ENCODE measurements around the gene UBA52.
"Not testable (repeated sequence)": the region's sequence is repeated elsewhere in the genome, so short reads cannot be mapped to it uniquely, and the experiment has no call there.

Gene UBA52

GRCh38 chr19:18594096-18594823, 22.6 kb downstream of the UBA52 start:
- Mint-ChIP-seq H3K36me3 (ENCODE audit: low read depth) (peaks cover 28% of the 10 kb centered on the region), H3K27ac (peak overlapping the region; percentile 68), H3K9me3 (no peaks in the 10 kb centered on the region), H3K4me1 (ENCODE audit: low read depth) (peaks cover 30% of the 10 kb centered on the region), H3K27me3 (peaks cover under 1% of the 10 kb centered on the region), H3K4me3 (peak overlapping the region; percentile 62)
- DNase-seq, result peak; percentile 87

GRCh38 chr19:18594824-18595373, 23.2 kb downstream of the UBA52 start:
- H3K27me3 Mint-ChIP-seq, result peaks cover 6% of the 10 kb centered on the region
- H3K9me3 Mint-ChIP-seq, result no peaks in the 10 kb centered on the region
- H3K27ac Mint-ChIP-seq, result peak overlapping the region; percentile 68
- no peak for DNase-seq
- H3K36me3 Mint-ChIP-seq (ENCODE audit: low read depth), result peaks cover 24% of the 10 kb centered on the region
- peak overlapping the region; percentile 62 for H3K4me3 Mint-ChIP-seq
- peaks cover 26% of the 10 kb centered on the region for H3K4me1 Mint-ChIP-seq (ENCODE audit: low read depth)

DNA sequence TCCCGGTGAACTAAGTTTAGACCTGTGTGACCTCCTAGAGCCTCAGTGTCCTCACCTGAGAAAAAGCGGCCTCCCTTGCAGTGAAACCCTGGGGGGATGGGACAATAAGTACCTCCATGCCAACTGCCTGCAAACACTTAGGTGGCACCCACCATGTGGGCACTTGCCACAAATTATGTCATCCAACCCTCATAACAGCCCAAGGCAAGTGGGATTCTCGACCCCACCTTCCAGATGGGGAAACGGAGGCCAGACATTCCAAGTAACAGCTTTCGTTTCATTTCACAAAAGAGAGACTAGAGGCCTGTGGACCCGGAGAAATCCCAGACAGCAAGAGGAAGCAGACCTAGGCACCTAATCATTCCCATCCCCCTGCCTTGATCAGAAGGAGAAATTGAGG, 23.8 kb downstream of the UBA52 start:
- Mint-ChIP-seq H3K27ac (no peak overlapping the region), H3K36me3 (ENCODE audit: low read depth) (peaks cover 21% of the 10 kb centered on the region), H3K4me3 (peak overlapping the region; percentile 10), H3K4me1 (ENCODE audit: low read depth) (peaks cover 23% of the 10 kb centered on the region), H3K27me3 (peaks cover 8% of the 10 kb centered on the region), H3K9me3 (no peaks in the 10 kb centered on the region)
- no peak for DNase-seq

DNA sequence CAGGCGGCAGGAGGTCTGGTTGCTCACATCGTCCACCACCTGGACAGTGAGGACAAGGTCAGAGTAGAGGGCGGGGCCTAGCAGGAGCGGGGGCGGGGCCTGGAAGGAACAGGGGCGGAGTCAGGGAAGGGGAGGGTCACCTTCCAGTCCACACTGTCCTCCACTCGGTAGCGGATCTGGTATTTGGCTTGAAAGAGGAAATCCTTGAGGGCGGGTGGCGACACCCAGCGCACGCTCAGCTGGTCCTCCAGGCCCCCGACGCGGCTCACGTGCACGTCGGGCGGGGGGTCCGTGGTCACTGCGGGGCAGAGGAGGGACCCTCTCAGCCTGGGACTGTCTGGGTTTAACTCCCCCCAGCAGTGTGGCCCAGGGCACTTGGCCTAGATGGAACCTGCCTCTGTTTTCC, 25.1 kb downstream of the UBA52 start:
- peaks cover 16% of the 10 kb centered on the region for H3K4me1 Mint-ChIP-seq (ENCODE audit: low read depth)
- peak; percentile 40 for DNase-seq
- H3K27ac Mint-ChIP-seq, result no peak overlapping the region
- H3K4me3 Mint-ChIP-seq, result no peak overlapping the region
- H3K27me3 Mint-ChIP-seq, result peaks cover 17% of the 10 kb centered on the region
- H3K9me3 Mint-ChIP-seq, result no peaks in the 10 kb centered on the region
- peaks cover 10% of the 10 kb centered on the region for H3K36me3 Mint-ChIP-seq (ENCODE audit: low read depth)

- no peak for DNase-seq
- Mint-ChIP-seq H3K4me3 (no peak overlapping the region), H3K36me3 (ENCODE audit: low read depth) (peaks cover under 1% of the 10 kb centered on the region), H3K27me3 (peaks cover 28% of the 10 kb centered on the region), H3K9me3 (no peaks in the 10 kb centered on the region), H3K4me1 (ENCODE audit: low read depth) (peaks cover 14% of the 10 kb centered on the region), H3K27ac (no peak overlapping the region)
These were observed 26.4 kb downstream of the UBA52 start for GRCh38 chr19:18597809-18598660.

DNA sequence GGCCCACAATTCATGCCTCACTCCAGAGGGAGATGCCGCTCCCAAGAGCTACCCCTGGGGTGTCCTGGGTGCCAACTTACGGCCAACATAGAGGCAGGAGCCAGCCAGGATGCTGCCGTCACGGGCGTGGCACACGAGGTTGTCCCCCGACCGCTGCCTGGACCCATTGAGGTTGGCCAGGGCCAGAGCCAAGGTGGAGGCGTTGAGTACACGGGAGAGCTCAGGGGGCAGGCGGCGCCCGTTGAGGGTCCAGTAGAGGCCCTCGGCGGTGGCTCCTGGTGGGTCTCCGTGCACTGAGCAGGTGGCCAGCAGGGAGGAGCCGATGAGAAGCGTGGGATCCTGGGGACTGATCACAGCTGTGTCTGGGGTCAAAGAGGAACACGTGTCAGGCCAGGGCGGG, 27.8 kb downstream of the UBA52 start:
- Mint-ChIP-seq H3K4me1 (ENCODE audit: low read depth) (peaks cover 9% of the 10 kb centered on the region), H3K4me3 (no peak overlapping the region), H3K9me3 (no peaks in the 10 kb centered on the region), H3K36me3 (ENCODE audit: low read depth) (no peaks in the 10 kb centered on the region), H3K27me3 (peaks cover 38% of the 10 kb centered on the region), H3K27ac (no peak overlapping the region)
- no peak for DNase-seq

- not testable (repeated sequence) for H3K9me3 Mint-ChIP-seq; H3K4me3 Mint-ChIP-seq; H3K27ac Mint-ChIP-seq; DNase-seq; H3K36me3 Mint-ChIP-seq (ENCODE audit: low read depth); H3K4me1 Mint-ChIP-seq (ENCODE audit: low read depth)
- peaks cover 51% of the 10 kb centered on the region for H3K27me3 Mint-ChIP-seq
These were observed 29.2 kb downstream of the UBA52 start for GRCh38 chr19:18600692-18601397.

DNA sequence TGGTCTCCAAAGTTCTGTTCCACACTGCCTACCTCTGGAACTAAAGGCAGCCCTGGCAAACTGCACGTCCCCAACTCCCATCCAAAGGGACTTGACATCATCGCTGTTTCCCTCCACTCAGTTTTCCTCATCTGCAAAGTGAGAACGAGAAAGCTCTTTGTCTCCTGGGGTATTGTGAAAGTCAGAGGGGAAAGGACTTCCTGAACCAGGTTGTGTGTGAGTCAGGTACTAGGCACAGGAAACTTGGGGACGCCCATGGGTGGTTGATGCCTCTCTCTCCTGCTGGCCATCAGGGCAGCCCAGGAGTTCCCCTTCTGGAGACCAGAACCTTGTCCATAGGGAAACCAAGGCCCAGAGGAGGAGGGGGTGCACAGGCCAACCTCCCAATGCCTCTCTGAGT, 30.2 kb downstream of the UBA52 start:
- no peak overlapping the region for H3K27ac Mint-ChIP-seq
- DNase-seq, result no peak
- H3K27me3 Mint-ChIP-seq, result peaks cover 52% of the 10 kb centered on the region
- no peaks in the 10 kb centered on the region for H3K36me3 Mint-ChIP-seq (ENCODE audit: low read depth)
- no peak overlapping the region for H3K4me3 Mint-ChIP-seq
- no peaks in the 10 kb centered on the region for H3K9me3 Mint-ChIP-seq
- peaks cover 4% of the 10 kb centered on the region for H3K4me1 Mint-ChIP-seq (ENCODE audit: low read depth)

- peaks cover 10% of the 10 kb centered on the region for H3K4me1 Mint-ChIP-seq (ENCODE audit: low read depth)
- H3K4me3 Mint-ChIP-seq, result no peak overlapping the region
- no peak overlapping the region for H3K27ac Mint-ChIP-seq
- no peak for DNase-seq
- no peaks in the 10 kb centered on the region for H3K9me3 Mint-ChIP-seq
- peaks cover 67% of the 10 kb centered on the region for H3K27me3 Mint-ChIP-seq
- H3K36me3 Mint-ChIP-seq (ENCODE audit: low read depth), result no peaks in the 10 kb centered on the region
These were observed 31.7 kb downstream of the UBA52 start for GRCh38 chr19:18603255-18603957.

GRCh38 chr19:18603958-18604819, 32.5 kb downstream of the UBA52 start:
- H3K27ac Mint-ChIP-seq, result no peak overlapping the region
- DNase-seq, result no peak
- H3K27me3 Mint-ChIP-seq, result peaks cover 75% of the 10 kb centered on the region
- no peaks in the 10 kb centered on the region for H3K36me3 Mint-ChIP-seq (ENCODE audit: low read depth)
- H3K9me3 Mint-ChIP-seq, result no peaks in the 10 kb centered on the region
- peaks cover 10% of the 10 kb centered on the region for H3K4me1 Mint-ChIP-seq (ENCODE audit: low read depth)
- no peak overlapping the region for H3K4me3 Mint-ChIP-seq

DNA sequence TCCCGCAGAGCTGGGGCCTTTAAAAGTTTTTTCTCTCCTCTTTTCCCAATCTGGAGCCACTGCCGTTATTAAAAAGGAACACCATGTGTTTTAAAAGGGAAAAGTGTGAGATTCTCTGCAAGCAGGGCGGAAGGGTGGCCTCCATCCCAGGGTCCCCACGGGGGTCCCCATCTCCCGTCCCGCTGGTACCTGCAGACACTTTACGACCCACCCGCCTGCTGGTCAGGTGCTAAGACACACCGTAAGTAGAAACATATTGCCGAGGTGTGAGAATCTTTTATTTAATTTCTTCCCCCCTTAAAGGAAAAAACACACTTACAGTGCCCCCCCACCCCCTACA, 33.1 kb downstream of the UBA52 start:
- no peak overlapping the region for H3K4me3 Mint-ChIP-seq
- DNase-seq, result no peak
- no peak overlapping the region for H3K27ac Mint-ChIP-seq
- peaks cover 76% of the 10 kb centered on the region for H3K27me3 Mint-ChIP-seq
- no peaks in the 10 kb centered on the region for H3K36me3 Mint-ChIP-seq (ENCODE audit: low read depth)
- peaks cover 10% of the 10 kb centered on the region for H3K4me1 Mint-ChIP-seq (ENCODE audit: low read depth)
- H3K9me3 Mint-ChIP-seq, result no peaks in the 10 kb centered on the region

DNA sequence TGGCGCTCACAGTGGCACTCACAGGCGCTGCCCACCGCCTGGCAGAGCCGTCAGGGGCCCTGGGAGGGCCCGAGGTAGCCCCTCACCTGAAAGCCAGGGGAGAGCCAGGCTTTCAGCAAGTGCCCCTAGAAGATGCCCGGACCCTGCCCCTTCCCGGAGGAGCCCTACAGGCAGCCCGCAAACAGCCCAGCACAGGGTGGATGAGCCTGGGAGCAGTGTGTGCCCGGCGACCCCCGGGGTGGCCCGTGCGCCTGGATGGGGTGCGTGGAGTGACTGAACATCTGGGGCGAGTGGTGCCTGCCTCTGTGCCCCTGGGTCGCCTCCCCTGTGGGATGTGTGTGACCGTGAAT, 33.5 kb downstream of the UBA52 start:
- no peaks in the 10 kb centered on the region for H3K9me3 Mint-ChIP-seq
- DNase-seq, result no peak
- H3K27me3 Mint-ChIP-seq, result peaks cover 77% of the 10 kb centered on the region
- no peak overlapping the region for H3K4me3 Mint-ChIP-seq
- no peak overlapping the region for H3K27ac Mint-ChIP-seq
- H3K36me3 Mint-ChIP-seq (ENCODE audit: low read depth), result no peaks in the 10 kb centered on the region
- H3K4me1 Mint-ChIP-seq (ENCODE audit: low read depth), result peaks cover 10% of the 10 kb centered on the region

DNA sequence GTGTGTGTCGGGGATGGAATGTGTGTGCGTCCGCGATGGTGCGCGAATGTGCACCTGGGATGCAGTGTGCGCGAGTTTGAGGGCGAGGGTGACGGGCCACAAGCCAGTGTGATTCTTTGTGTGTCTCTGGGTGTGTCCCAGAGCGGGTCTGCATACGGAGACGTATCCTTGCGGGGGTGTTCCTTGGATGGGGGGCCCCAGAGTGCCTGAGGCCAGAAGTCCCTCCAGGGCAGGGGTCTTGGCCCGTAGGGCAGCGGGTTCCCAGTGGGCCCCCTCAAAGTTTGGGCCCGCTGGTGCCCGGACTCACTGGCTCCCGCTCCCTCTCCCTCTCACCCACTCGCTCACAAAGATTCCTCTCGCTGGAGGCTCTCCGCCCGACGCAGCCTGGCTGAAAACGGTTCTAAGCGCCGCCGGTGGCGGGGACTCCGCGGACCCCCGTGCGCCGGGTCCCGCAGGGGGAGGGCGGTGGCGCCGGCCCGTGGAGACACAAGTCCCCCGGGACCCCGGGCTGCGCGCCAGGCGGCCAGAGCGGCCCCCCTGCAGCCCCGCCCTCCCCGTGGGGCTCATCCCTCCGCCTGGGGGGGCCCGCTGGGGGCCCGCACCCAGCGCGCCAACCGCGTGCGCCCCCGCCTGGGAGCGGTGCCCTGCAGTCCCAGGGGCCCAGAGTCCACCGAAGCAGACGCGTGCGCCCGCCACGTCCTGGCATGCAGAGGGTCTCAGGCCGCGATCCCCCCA, 34.1 kb downstream of the UBA52 start:
- Mint-ChIP-seq H3K36me3 (ENCODE audit: low read depth) (no peaks in the 10 kb centered on the region), H3K4me3 (no peak overlapping the region), H3K27ac (no peak overlapping the region), H3K9me3 (no peaks in the 10 kb centered on the region), H3K27me3 (peaks cover 81% of the 10 kb centered on the region), H3K4me1 (ENCODE audit: low read depth) (peaks cover 10% of the 10 kb centered on the region)
- DNase-seq, result no peak
